H7 (cell line): ENCODE measurements around the gene OR2M2. TPM values are rescaled to one million over a fixed set of nuclear protein-coding genes. Genes with fewer than 3 reads are reported as not detected.

ENCODE experiments used
- DNase-seq: peaks from one replicate; pipeline ENCODE4 v3.0.0; 2012
- H3K27me3 ChIP-seq: 2 replicates; pipeline ENCODE4 v1.6.0; 2011; ENCODE audit warnings: mild to moderate bottlenecking, low read length; ENCODE audit not compliant: control insufficient read depth, insufficient read depth
- H3K36me3 ChIP-seq: replicated peaks from 2 replicates; pipeline ENCODE4 v1.5.1; 2011; ENCODE audit warnings: low read length; ENCODE audit not compliant: control insufficient read depth, insufficient read depth
- H3K4me3 ChIP-seq: 2 replicates; pipeline ENCODE4 v1.5.1; 2011; ENCODE audit warnings: low read depth, mild to moderate bottlenecking, control low read depth, low read length, moderate library complexity; ENCODE audit not compliant: insufficient read depth
- total RNA-seq: library from RNA; depleted of rRNA; stranded (reverse); fragments of >200 nt; shearing (Covaris generic); gene quantifications from 2 replicates; pipeline ENCODE4 v1.2.3, GENCODE V29; 2014; rRNA removed

The OR2M2 gene, protein sequence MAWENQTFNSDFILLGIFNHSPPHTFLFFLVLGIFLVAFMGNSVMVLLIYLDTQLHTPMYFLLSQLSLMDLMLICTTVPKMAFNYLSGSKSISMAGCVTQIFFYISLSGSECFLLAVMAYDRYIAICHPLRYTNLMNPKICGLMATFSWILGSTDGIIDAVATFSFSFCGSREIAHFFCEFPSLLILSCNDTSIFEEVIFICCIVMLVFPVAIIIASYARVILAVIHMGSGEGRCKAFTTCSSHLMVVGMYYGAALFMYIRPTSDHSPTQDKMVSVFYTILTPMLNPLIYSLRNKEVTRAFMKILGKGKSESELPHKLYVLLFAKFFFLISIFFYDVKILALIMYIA
- not detected in 2 replicates for total RNA-seq

- Histone ChIP-seq H3K36me3 (no peaks in the 10 kb centered on the region), H3K4me3 (no peak within 1 kb of the TSS), H3K27me3 (no peaks in the 10 kb centered on the region)
- DNase-seq, result no peak
These were observed at the start of gene OR2M2 for GRCh38 chr1:248174521-248174920. OR2M2 (plus strand) TSS chr1:248174821; CDS start chr1:248179986, 5,165 bp downstream.

GRCh38 chr1:248127653-248128052 lies 47.0 kb upstream of the OR2M2 start:
- Histone ChIP-seq H3K36me3 (no peaks in the 10 kb centered on the region), H3K27me3 (no peaks in the 10 kb centered on the region), H3K4me3 (no peak overlapping the region)
- no peak for DNase-seq

DNA sequence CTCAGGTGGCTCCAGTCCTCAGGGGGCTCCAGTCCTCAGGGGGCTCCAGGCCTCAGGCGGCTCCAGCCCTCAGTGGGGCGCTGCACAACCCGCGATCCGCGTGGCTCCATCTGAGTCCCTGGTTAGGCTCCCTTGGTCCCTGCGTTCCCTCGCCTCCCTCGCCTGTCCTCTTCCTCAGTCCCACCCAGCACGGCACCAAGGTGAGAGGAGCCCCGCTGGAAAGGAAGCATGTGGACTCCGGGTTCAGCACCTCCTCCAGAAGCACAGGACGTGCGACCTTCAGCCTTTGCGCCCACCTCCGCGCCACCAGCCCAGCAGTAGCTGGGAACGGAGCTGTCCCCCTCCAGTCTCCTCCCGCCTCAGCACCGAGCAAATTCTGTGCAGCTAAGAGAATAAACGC lies 37.8 kb upstream of the OR2M2 start:
- H3K36me3 ChIP-seq, result no peaks in the 10 kb centered on the region
- no peaks in the 10 kb centered on the region for H3K27me3 ChIP-seq
- no peak overlapping the region for H3K4me3 ChIP-seq
- DNase-seq, result no peak

GRCh38 chr1:248140846-248141245 lies 33.8 kb upstream of the OR2M2 start:
- Histone ChIP-seq H3K36me3 (no peaks in the 10 kb centered on the region), H3K27me3 (no peaks in the 10 kb centered on the region), H3K4me3 (no peak overlapping the region)
- no peak for DNase-seq

GRCh38 chr1:248143311-248143710 lies 31.3 kb upstream of the OR2M2 start:
- DNase-seq, result no peak
- H3K4me3 ChIP-seq, result no peak overlapping the region

DNA sequence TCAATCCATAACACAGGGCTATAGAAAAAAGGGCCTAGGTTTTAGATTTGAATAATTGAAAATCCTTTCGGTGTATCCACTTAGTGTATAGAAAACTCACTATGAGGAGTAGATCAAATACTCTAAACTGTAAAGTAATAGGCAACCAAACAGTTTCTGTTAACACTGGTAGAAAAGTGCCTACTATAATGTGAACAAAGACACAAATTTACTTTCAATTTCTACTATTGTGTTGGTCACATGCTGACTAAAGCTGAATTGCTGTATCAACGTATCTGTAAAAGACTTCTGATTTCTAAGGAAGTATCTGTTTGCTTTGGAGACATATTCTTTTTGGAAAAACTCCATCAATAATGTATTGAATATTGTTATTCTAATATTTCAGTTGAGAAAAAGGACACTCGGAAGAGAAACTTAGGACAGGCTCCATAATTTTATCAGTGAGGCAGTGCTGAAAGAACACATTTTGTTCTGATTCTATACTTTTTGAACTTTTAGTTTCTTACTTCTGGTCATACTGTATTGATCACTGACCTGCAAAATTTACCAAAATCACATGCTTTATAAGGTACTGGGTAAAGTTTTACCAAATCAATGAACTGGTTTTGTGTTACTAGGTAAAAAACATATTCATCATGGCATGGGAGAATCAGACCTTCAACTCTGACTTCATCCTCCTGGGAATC lies 30.0 kb upstream of the OR2M2 start, which contains the start of gene OR2M5:
TSS of gene OR2M5 (plus strand) at position 636 of the 686 bp plus-strand sequence. CDS start at position 636, 0 bp downstream.
- no peaks in the 10 kb centered on the region for H3K27me3 ChIP-seq
- no peak within 1 kb of the TSS for H3K4me3 ChIP-seq
- DNase-seq, result no peak
- H3K36me3 ChIP-seq, result no peaks in the 10 kb centered on the region

More at GRCh38 chr1:248143311-248143710, 31.3 kb upstream of the OR2M2 start:
- Histone ChIP-seq H3K27me3 (no peaks in the 10 kb centered on the region), H3K36me3 (no peaks in the 10 kb centered on the region)

- H3K27me3 ChIP-seq, result no peaks in the 10 kb centered on the region
- no peak overlapping the region for H3K4me3 ChIP-seq
- no peak for DNase-seq
- no peaks in the 10 kb centered on the region for H3K36me3 ChIP-seq
These were observed 22.4 kb upstream of the OR2M2 start for GRCh38 chr1:248152056-248152827.

GRCh38 chr1:248155927-248156326 lies 18.7 kb upstream of the OR2M2 start:
- no peak for DNase-seq
- no peaks in the 10 kb centered on the region for H3K36me3 ChIP-seq
- no peaks in the 10 kb centered on the region for H3K27me3 ChIP-seq
- H3K4me3 ChIP-seq, result no peak overlapping the region

DNA sequence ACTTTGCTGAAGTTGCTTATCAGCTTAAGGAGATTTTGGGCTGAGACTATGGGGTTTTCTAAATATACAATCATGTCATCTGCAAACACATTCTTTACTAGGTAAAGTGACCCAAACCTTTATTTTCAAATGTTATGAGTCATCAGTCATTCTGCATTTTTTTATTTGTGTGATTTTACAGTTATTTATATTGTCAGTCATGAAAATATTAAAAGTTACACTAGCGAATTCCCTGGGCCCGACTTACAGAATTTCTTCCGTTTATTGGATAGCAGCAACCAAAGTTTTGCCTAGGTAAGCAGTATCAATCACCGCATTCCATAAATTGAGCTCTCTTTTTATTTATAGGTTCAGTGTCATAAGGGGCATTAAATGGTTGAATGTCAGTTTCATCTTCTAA lies 15.9 kb upstream of the OR2M2 start:
- no peak for DNase-seq
- no peak overlapping the region for H3K4me3 ChIP-seq
- H3K27me3 ChIP-seq, result no peaks in the 10 kb centered on the region
- no peaks in the 10 kb centered on the region for H3K36me3 ChIP-seq

GRCh38 chr1:248164031-248164430 lies 10.6 kb upstream of the OR2M2 start:
- Histone ChIP-seq H3K36me3 (no peaks in the 10 kb centered on the region), H3K27me3 (no peaks in the 10 kb centered on the region), H3K4me3 (no peak overlapping the region)
- no peak for DNase-seq

- H3K27me3 ChIP-seq, result no peaks in the 10 kb centered on the region
- H3K36me3 ChIP-seq, result no peaks in the 10 kb centered on the region
- H3K4me3 ChIP-seq, result no peak overlapping the region
- no peak for DNase-seq
These were observed 9.4 kb upstream of the OR2M2 start for GRCh38 chr1:248165186-248165585.

DNA sequence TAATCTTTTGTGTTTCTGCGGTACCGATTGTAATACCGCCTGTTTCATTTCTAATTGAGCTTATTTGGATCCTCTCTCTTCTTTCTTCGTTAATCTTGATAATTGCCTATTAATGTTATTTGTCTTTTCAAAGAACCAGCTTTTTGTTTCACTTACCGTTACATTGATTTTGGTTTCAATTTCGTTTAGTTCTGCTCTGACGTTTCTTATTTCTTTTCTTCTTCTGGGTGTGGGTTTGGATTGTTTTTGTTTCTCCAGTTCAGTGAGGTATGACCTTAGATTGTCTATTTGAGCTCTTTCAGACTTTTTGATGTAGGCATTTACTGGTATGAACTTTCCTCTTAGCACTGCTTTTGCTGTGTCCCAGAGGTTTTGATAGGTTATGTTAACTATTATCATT lies 9.4 kb downstream of the OR2M2 start:
- DNase-seq, result no peak
- H3K4me3 ChIP-seq, result no peak overlapping the region
- no peaks in the 10 kb centered on the region for H3K36me3 ChIP-seq
- H3K27me3 ChIP-seq, result no peaks in the 10 kb centered on the region

- no peak overlapping the region for H3K4me3 ChIP-seq
- no peaks in the 10 kb centered on the region for H3K36me3 ChIP-seq
- DNase-seq, result no peak
- H3K27me3 ChIP-seq, result no peaks in the 10 kb centered on the region
These were observed 12.7 kb downstream of the OR2M2 start for GRCh38 chr1:248187363-248187762.

GRCh38 chr1:248189026-248189425 lies 14.4 kb downstream of the OR2M2 start:
- DNase-seq, result no peak
- no peaks in the 10 kb centered on the region for H3K27me3 ChIP-seq

More at GRCh38 chr1:248189026-248189425, 14.4 kb downstream of the OR2M2 start:
- H3K36me3 ChIP-seq, result no peaks in the 10 kb centered on the region
- no peak overlapping the region for H3K4me3 ChIP-seq
